HG03196 (cell line): ENCODE results near the gene TSPEAR.
"Not testable (repeated sequence)": the region's sequence is repeated elsewhere in the genome, so short reads cannot be mapped to it uniquely, and the experiment has no call there.

Experiments used
- ATAC-seq: cut with Tn5 transposase; IDR thresholded peaks from one replicate; pipeline ENCODE4 v1.9.1; 2021; ENCODE audit not compliant: unreplicated experiment

TSPEAR gene

GRCh38 chr21:44574457-44575306 lies 136.7 kb downstream of the TSPEAR start:
- no peak for ATAC-seq

- not testable (repeated sequence) for ATAC-seq
Observed at GRCh38 chr21:44573630-44574456, 137.5 kb downstream of the TSPEAR start, which contains the start of gene KRTAP10-4. Gene KRTAP10-4 (plus strand): TSS chr21:44573729. CDS start chr21:44573759, 30 bp downstream.

- ATAC-seq, result no peak
Observed at GRCh38 chr21:44572959-44573583, 138.3 kb downstream of the TSPEAR start.

GRCh38 chr21:44571844-44572782 lies 139.3 kb downstream of the TSPEAR start:
- no peak for ATAC-seq

- no peak for ATAC-seq
Observed at GRCh38 chr21:44571296-44571695, 140.1 kb downstream of the TSPEAR start.

- ATAC-seq, result no peak
Observed at GRCh38 chr21:44569861-44570517, 141.4 kb downstream of the TSPEAR start.

- ATAC-seq, result no peak
Observed at GRCh38 chr21:44568667-44569556, 142.5 kb downstream of the TSPEAR start.

- no peak for ATAC-seq
Observed at GRCh38 chr21:44568261-44568660, 143.1 kb downstream of the TSPEAR start.

GRCh38 chr21:44567481-44568171 lies 143.7 kb downstream of the TSPEAR start:
- ATAC-seq, result no peak

GRCh38 chr21:44566403-44566802 lies 145.0 kb downstream of the TSPEAR start:
- ATAC-seq, result no peak

- no peak for ATAC-seq
Observed at GRCh38 chr21:44564886-44565598, 146.3 kb downstream of the TSPEAR start.

GRCh38 chr21:44564099-44564498 lies 147.3 kb downstream of the TSPEAR start:
- ATAC-seq, result no peak

- ATAC-seq, result no peak
Observed at GRCh38 chr21:44558695-44559094, 152.7 kb downstream of the TSPEAR start, which contains the start of gene KRTAP10-3. Gene KRTAP10-3 (minus strand): TSS chr21:44558795. CDS start chr21:44558715, 80 bp downstream.

- ATAC-seq, result not testable (repeated sequence)
Observed at GRCh38 chr21:44558329-44558675, 153.1 kb downstream of the TSPEAR start.

GRCh38 chr21:44557491-44558328 lies 153.7 kb downstream of the TSPEAR start:
- ATAC-seq, result no peak

GRCh38 chr21:44556879-44557278 lies 154.5 kb downstream of the TSPEAR start:
- ATAC-seq, result no peak
